ENCODE data around the gene ARHGEF18. TPM values are rescaled to one million over a fixed set of nuclear protein-coding genes. Genes with fewer than 3 reads are reported as not detected.
"Not testable (repeated sequence)": the region's sequence is repeated elsewhere in the genome, so short reads cannot be mapped to it uniquely, and the experiment has no call there.

Gene ARHGEF18
- total RNA-seq, result 10 to 100 TPM; 42.3 to 56.3 TPM

- ATAC-seq (peak; percentile 69 to 86), DNase-seq (ENCODE audit: low spot score) (no peak)
- Mint-ChIP-seq H3K27me3 (no peaks in the 10 kb centered on the region), H3K27ac (peak within 1 kb of the TSS; percentile 89 to 96), H3K4me1 (ENCODE audit: low read depth in 2 of 2) (peaks cover 48 to 58% of the 10 kb centered on the region in 2 donors), H3K9me3 (peaks cover 9% of the 10 kb centered on the region), H3K4me3 (peak within 1 kb of the TSS; percentile 87), H3K36me3 (peaks cover 7% of the 10 kb centered on the region)
These were observed at the start of gene ARHGEF18 for GRCh38 chr19:7348587-7349230. ARHGEF18 (plus strand) TSS chr19:7348937; CDS start chr19:7362891, 13,954 bp downstream.

DNA sequence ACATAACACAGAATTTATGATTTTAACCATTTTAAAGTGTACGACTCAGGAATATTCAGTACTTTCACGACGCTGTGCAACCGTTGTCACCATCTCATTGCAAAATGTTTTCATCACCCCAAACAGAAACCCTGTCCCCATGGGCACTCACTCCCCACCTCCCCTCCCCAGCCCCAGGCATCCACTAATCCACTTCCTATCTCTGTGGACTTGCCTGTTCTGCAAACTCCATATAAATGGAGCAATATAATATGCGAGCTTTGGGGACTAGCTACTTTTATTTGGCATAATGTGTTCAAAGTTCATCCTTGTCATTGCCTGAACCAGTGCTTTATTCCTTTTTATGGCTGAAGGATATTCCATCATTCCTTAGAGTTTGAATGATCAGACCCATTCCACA, 47.2 kb upstream of the ARHGEF18 start:
- Mint-ChIP-seq H3K36me3 (no peaks in the 10 kb centered on the region), H3K27ac (no peak overlapping the region)
- ATAC-seq, result no peak

DNA sequence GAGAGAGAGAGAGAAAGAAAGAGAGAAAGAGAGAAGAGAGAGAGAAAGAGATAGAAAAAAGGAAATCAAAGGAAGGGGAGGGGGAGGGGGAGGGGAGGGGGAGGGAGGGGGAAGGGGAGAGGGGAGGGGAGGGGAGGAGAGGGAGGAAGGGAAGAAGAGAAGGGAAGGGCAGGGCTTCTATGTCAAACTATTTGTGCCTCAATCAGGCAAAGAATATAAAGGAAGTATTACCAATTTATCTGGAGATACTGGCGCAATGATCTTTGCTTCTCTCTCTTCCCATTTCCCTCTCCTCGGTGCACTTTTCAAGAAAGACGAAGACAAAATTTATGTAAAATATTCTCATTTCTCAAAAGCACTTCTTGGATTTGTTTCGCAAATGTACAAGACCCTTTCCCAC, 45.3 kb upstream of the ARHGEF18 start:
- Mint-ChIP-seq H3K4me1 (ENCODE audit: low read depth in 2 of 2) (no peaks in the 10 kb centered on the region), H3K9me3 (no peaks in the 10 kb centered on the region), H3K36me3 (no peaks in the 10 kb centered on the region), H3K27me3 (peaks cover 0 to 3% of the 10 kb centered on the region in 2 donors), H3K4me3 (no peak overlapping the region), H3K27ac (no peak overlapping the region)
- ATAC-seq (no peak), DNase-seq (ENCODE audit: low spot score) (no peak)

More for the DNA sequence above, 47.2 kb upstream of the ARHGEF18 start:
- DNase-seq (ENCODE audit: low spot score), result no peak
- Mint-ChIP-seq H3K4me1 (ENCODE audit: low read depth in 2 of 2) (no peaks in the 10 kb centered on the region), H3K9me3 (no peaks in the 10 kb centered on the region), H3K27me3 (peaks cover 5 to 11% of the 10 kb centered on the region in 2 donors), H3K4me3 (no peak overlapping the region)

GRCh38 chr19:7304200-7304599, 44.5 kb upstream of the ARHGEF18 start:
- Mint-ChIP-seq H3K27me3 (peaks cover 0 to 3% of the 10 kb centered on the region in 2 donors), H3K36me3 (no peaks in the 10 kb centered on the region), H3K4me3 (no peak overlapping the region), H3K27ac (no peak overlapping the region), H3K4me1 (ENCODE audit: low read depth in 2 of 2) (no peaks in the 10 kb centered on the region), H3K9me3 (no peaks in the 10 kb centered on the region)
- DNase-seq (ENCODE audit: low spot score) (no peak), ATAC-seq (no peak)

DNA sequence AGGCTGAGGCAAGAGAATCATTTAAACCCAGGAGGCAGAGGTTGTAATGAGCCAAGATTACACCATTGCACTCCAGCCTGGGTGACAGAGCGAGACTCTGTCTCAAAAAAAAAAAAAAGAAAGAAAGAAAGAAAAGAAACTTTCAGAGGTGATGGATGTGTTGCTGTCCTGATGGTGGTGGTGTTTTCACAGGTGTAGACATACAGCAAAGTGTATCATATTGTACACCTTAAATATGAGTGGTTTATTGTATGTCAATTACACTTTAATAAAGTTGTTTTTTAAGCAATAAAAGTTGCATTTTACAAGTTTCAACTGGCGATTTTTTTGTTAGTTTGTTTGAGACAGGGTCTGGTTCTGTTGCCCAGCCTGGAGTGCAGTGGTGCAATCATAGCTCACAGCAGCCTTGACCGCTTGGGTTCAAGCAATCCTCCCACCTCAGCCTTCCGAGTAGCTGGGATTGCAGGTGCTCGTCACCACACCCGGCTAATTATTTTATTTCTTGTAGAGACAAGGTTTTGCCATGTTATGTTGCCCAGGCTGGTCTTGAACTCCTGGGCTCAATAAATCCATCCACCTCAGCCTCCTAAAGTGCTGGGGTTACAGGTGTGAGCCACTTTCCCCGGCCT, 41.0 kb upstream of the ARHGEF18 start:
- Mint-ChIP-seq H3K4me3 (no peak overlapping the region), H3K36me3 (no peaks in the 10 kb centered on the region), H3K27me3 (no peaks in the 10 kb centered on the region), H3K27ac (no peak overlapping the region), H3K4me1 (ENCODE audit: low read depth in 2 of 2) (no peaks in the 10 kb centered on the region), H3K9me3 (no peaks in the 10 kb centered on the region)
- DNase-seq (ENCODE audit: low spot score) (no peak), ATAC-seq (no peak)

DNA sequence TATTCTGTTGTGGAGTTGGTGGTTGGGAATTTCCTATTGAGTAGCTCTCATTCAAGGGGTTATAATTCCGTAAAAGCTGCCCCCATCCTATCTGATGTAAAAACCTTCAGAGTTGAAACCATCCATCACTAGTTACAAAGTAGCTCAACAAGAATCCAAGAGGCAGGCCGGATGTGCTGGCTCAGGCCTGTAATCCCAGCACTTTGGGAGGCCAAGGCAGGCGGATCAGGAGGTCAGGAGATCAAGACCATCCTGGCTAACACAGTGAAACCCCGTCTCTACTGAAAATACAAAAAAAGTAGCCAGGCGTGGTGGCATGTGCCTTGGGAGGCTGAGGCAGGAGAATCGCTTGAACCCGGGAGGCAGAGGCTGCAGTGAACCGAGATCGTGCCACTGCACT, 40.4 kb upstream of the ARHGEF18 start:
- H3K9me3 Mint-ChIP-seq; H3K4me3 Mint-ChIP-seq; H3K36me3 Mint-ChIP-seq; H3K4me1 Mint-ChIP-seq (ENCODE audit: low read depth in 2 of 2); H3K27ac Mint-ChIP-seq; H3K27me3 Mint-ChIP-seq; DNase-seq (ENCODE audit: low spot score); ATAC-seq: not testable (repeated sequence)

GRCh38 chr19:7311911-7312310, 36.8 kb upstream of the ARHGEF18 start:
- Mint-ChIP-seq H3K9me3 (no peaks in the 10 kb centered on the region), H3K27ac (no peak overlapping the region)
- no peak for ATAC-seq

GRCh38 chr19:7312816-7313215, 35.9 kb upstream of the ARHGEF18 start:
- Mint-ChIP-seq H3K4me3 (no peak overlapping the region), H3K36me3 (no peaks in the 10 kb centered on the region), H3K4me1 (ENCODE audit: low read depth in 2 of 2) (no peaks in the 10 kb centered on the region), H3K27me3 (no peaks in the 10 kb centered on the region), H3K9me3 (no peaks in the 10 kb centered on the region), H3K27ac (no peak overlapping the region)
- ATAC-seq (no peak), DNase-seq (ENCODE audit: low spot score) (no peak)

More at GRCh38 chr19:7311911-7312310, 36.8 kb upstream of the ARHGEF18 start:
- no peak for DNase-seq (ENCODE audit: low spot score)
- Mint-ChIP-seq H3K4me3 (no peak overlapping the region), H3K27me3 (no peaks in the 10 kb centered on the region), H3K4me1 (ENCODE audit: low read depth in 2 of 2) (no peaks in the 10 kb centered on the region), H3K36me3 (no peaks in the 10 kb centered on the region)

- DNase-seq (ENCODE audit: low spot score), result no peak
- ATAC-seq, result no peak
- Mint-ChIP-seq H3K4me3 (no peak overlapping the region), H3K36me3 (peaks cover 5% of the 10 kb centered on the region), H3K27ac (no peak overlapping the region), H3K4me1 (ENCODE audit: low read depth in 2 of 2) (no peaks in the 10 kb centered on the region), H3K9me3 (peaks cover 4% of the 10 kb centered on the region), H3K27me3 (peaks cover 5 to 7% of the 10 kb centered on the region in 2 donors)
These were observed 30.6 kb upstream of the ARHGEF18 start for GRCh38 chr19:7318176-7318575.

DNA sequence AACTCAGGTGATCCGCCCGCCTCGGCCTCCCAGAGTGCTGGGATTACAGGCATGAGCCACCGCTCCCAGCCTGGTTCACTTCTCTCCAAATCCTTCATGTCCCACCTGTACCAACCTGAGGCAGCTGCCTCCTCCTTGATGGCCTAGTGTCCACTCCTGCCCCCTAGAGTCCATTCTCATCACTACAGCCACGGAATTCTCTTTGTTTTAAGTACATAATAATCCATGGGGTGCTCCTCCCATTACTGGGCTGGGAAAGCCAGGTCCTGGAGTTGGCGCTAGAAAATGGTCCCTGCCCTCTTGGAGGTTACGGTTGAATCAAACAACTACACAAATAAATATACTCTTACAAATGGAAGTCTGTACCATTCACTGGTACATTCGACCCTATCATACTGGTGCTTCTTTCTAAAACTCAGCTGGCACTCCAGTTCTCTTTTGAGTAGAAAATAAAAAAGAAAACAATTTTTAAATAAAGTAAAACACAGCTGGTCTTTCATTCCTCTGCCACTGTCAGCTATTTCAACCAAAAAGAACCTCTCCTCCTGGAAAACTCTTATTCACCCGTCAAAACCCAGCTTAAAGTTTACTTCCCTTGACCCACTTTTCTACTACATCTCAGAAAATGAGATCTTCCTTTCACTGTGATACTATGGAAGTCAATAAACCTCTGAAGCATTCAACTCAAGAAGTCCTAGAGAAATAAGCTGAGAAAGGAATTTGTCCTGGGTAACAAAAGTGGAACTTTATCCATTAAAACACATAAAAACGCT, 22.4 kb upstream of the ARHGEF18 start:
- H3K4me3 Mint-ChIP-seq, result no peak overlapping the region
- ATAC-seq, result no peak
- H3K27ac Mint-ChIP-seq, result no peak overlapping the region
- H3K36me3 Mint-ChIP-seq, result peaks cover 7% of the 10 kb centered on the region
- H3K9me3 Mint-ChIP-seq, result peaks cover 2% of the 10 kb centered on the region
- H3K27me3 Mint-ChIP-seq, result peaks cover 0 to under 1% of the 10 kb centered on the region in 2 donors
- DNase-seq (ENCODE audit: low spot score), result no peak
- H3K4me1 Mint-ChIP-seq (ENCODE audit: low read depth in 2 of 2), result no peaks in the 10 kb centered on the region

DNA sequence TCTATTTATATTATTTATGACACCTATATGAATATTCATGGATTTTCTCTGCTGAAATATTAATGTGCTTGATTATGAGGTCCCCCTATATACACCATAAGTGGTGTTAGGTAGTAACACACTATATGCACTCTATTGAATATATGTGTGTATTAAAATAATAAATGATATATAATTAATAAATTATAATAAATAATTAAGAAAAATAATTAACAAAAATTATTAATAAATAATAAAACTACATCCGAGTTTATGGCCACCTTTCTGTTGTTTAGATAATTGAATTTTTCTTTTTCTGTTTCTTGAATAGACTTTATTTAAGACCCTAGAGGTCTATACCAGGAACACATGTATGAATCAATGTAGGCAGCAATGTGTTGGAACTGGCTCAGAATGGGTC, 20.9 kb upstream of the ARHGEF18 start:
- ATAC-seq (no peak), DNase-seq (ENCODE audit: low spot score) (no peak)
- H3K4me1 Mint-ChIP-seq (ENCODE audit: low read depth in 2 of 2), result no peaks in the 10 kb centered on the region
- no peak overlapping the region for H3K4me3 Mint-ChIP-seq
- H3K36me3 Mint-ChIP-seq, result peaks cover 7% of the 10 kb centered on the region
- no peak overlapping the region for H3K27ac Mint-ChIP-seq
- H3K9me3 Mint-ChIP-seq, result peaks cover 2% of the 10 kb centered on the region
- no peaks in the 10 kb centered on the region for H3K27me3 Mint-ChIP-seq

DNA sequence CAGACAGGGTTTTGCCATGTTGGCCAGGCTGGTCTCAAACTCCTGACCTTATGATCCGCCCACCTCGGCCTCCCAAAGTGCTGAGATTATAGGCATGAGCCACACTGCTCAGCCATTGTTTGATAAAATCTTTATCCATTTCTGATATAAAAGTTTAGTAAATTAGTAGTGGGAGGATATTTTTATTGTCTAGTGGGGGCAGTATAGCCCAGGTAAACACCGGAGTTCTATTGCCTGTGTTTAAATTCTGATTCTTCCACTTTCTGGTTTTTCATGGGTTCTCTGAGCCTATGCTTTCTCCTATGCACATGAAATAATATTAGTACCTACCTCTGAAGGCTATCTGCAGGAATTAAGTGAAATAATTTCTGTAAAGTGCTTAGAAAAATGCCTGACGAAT, 20.1 kb upstream of the ARHGEF18 start:
- DNase-seq (ENCODE audit: low spot score) (no peak), ATAC-seq (no peak)
- peaks cover 2 to 5% of the 10 kb centered on the region in 2 donors for H3K27me3 Mint-ChIP-seq
- peaks cover 2% of the 10 kb centered on the region for H3K9me3 Mint-ChIP-seq
- no peaks in the 10 kb centered on the region for H3K4me1 Mint-ChIP-seq (ENCODE audit: low read depth in 2 of 2)
- peaks cover 7% of the 10 kb centered on the region for H3K36me3 Mint-ChIP-seq
- no peak overlapping the region for H3K4me3 Mint-ChIP-seq
- H3K27ac Mint-ChIP-seq, result no peak overlapping the region

- ATAC-seq (no peak), DNase-seq (ENCODE audit: low spot score) (no peak)
- Mint-ChIP-seq H3K4me3 (no peak overlapping the region), H3K36me3 (no peaks in the 10 kb centered on the region), H3K27me3 (peaks cover 5 to 14% of the 10 kb centered on the region in 2 donors), H3K27ac (no peak overlapping the region), H3K9me3 (no peaks in the 10 kb centered on the region), H3K4me1 (ENCODE audit: low read depth in 2 of 2) (peaks cover 3 to 11% of the 10 kb centered on the region in 2 donors)
These were observed 17.3 kb upstream of the ARHGEF18 start for GRCh38 chr19:7331446-7331845.

Data from natural killer cell treated with Interleukin-12 subunit alpha and Interleukin-12 subunit beta and Interleukin-15 and Interleukin-18, amount 100 ng/mL, for 72 hours (primary cell).